Endodermal cell (in vitro differentiated cells): ENCODE data around the gene UBQLN3. TPM values are rescaled to one million over a fixed set of nuclear protein-coding genes. Genes with fewer than 3 reads are reported as not detected.

Experiments
- DNase-seq: peaks from one replicate; pipeline ENCODE4 v3.0.0-alpha.2; 2017
- H3K27ac ChIP-seq: 2 replicates; pipeline ENCODE4 v1.5.1; 2013; ENCODE audit warnings: mild to moderate bottlenecking, low read depth, low read length, moderate library complexity
- H3K27me3 ChIP-seq: 2 replicates; pipeline ENCODE4 v1.6.1; 2013; ENCODE audit warnings: mild to moderate bottlenecking, low read length, moderate library complexity; ENCODE audit not compliant: insufficient read depth, control insufficient read depth, poor library complexity, severe bottlenecking
- H3K36me3 ChIP-seq: 2 replicates; pipeline ENCODE4 v1.7.0; 2013; ENCODE audit warnings: mild to moderate bottlenecking, low read length, moderate library complexity; ENCODE audit not compliant: control insufficient read depth, insufficient read depth
- H3K4me1 ChIP-seq: one replicate; pipeline ENCODE4 v1.7.0; 2013; ENCODE audit warnings: low read length; ENCODE audit not compliant: control insufficient read depth, insufficient read depth
- H3K4me3 ChIP-seq: 2 replicates; pipeline ENCODE4 v1.5.1; 2013; ENCODE audit warnings: mild to moderate bottlenecking, low read length, moderate library complexity
- H3K9ac ChIP-seq: 2 replicates; pipeline ENCODE4 v1.6.1; 2013; ENCODE audit warnings: mild to moderate bottlenecking, low read length, moderate library complexity; ENCODE audit not compliant: poor library complexity, severe bottlenecking; ENCODE audit errors: extremely low read depth
- H3K9me3 ChIP-seq: 2 replicates; pipeline ENCODE4 v1.6.1; 2013; ENCODE audit warnings: mild to moderate bottlenecking, low read length, moderate library complexity; ENCODE audit not compliant: control insufficient read depth
- H3K27ac Mint-ChIP-seq: 2 replicates; pipeline ENCODE4 v1.8.0; 2020; ENCODE audit warnings: mixed read lengths
- H3K27me3 Mint-ChIP-seq: 2 replicates; pipeline ENCODE4 v1.8.0; 2021; ENCODE audit warnings: mild to moderate bottlenecking, mixed read lengths; ENCODE audit not compliant: insufficient read depth
- H3K36me3 Mint-ChIP-seq: 2 replicates; pipeline ENCODE4 v1.8.0; 2020; ENCODE audit warnings: low read depth, mixed read lengths
- H3K4me1 Mint-ChIP-seq: 2 replicates; pipeline ENCODE4 v1.8.0; 2020; ENCODE audit warnings: mixed read lengths
- H3K4me3 Mint-ChIP-seq: 2 replicates; pipeline ENCODE4 v1.8.0; 2020; ENCODE audit warnings: mild to moderate bottlenecking, moderate library complexity, mixed read lengths
- H3K9me3 Mint-ChIP-seq: 2 replicates; pipeline ENCODE4 v1.8.0; 2020; ENCODE audit warnings: mild to moderate bottlenecking, mixed read lengths
- WGBS, 2 experiments: methylation state at CpG; one replicate each; pipeline versions ENCODE4 v1.1.5 to v1.1.7; 2013; ENCODE audit warnings: missing lambda C conversion rate in 2 of 2, mixed read lengths in 1 of 2; ENCODE audit not compliant: insufficient coverage in 1 of 2, insufficient read length in 1 of 2; 5-methylcytosine and 5-hydroxymethylcytosine counted together
- total RNA-seq, 2 donors: library from RNA; stranded (reverse); fragmentation: NEBNext Ultra II Directional in 1 of 2; extraction: Animal tissue kit (Norgen Biotek cat#: 25700) in 1 of 2; gene quantifications; 2 replicates in 1 of 2; 3 replicates in 1 of 2; pipeline ENCODE4 v1.2.1, GENCODE V29; 2021
- TF ChIP-seq, protein P1 (sequence below): fragments of 200-600 bp; sonication (generic); conservative IDR thresholded peaks from 2 replicates; pipeline ENCODE4 v1.5.0; 2021; ENCODE audit warnings: antibody characterized with exemption, mild to moderate bottlenecking

UBQLN3 gene
- total RNA-seq, 2 donors from 2014 or later: 0.24 TPM; not detected in 1

DNA sequence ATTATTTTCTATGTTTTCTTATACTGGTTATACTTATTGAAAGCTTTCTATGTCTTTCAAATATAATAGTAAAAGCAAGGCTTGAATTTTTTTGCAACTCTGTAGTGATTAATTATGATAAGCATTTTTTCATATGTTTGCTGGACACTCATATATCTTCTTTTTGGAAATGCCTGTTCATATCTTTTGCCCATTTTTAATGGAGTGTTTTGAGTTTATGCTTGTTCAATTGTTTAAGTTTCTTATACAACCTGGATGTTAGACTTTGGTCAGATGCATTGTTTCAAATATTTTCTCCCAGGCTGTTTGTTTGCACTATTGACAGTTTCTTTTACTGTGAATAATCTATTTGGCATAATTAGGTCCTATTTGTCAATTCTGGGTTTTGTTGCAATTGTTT is 26.7 kb upstream of the UBQLN3 start:
- no peak overlapping the region for H3K27ac Mint-ChIP-seq
- H3K27me3 Mint-ChIP-seq: peaks cover 1% of the 10 kb centered on the region
- DNase-seq: no peak
- TF ChIP-seq, protein P1, sequence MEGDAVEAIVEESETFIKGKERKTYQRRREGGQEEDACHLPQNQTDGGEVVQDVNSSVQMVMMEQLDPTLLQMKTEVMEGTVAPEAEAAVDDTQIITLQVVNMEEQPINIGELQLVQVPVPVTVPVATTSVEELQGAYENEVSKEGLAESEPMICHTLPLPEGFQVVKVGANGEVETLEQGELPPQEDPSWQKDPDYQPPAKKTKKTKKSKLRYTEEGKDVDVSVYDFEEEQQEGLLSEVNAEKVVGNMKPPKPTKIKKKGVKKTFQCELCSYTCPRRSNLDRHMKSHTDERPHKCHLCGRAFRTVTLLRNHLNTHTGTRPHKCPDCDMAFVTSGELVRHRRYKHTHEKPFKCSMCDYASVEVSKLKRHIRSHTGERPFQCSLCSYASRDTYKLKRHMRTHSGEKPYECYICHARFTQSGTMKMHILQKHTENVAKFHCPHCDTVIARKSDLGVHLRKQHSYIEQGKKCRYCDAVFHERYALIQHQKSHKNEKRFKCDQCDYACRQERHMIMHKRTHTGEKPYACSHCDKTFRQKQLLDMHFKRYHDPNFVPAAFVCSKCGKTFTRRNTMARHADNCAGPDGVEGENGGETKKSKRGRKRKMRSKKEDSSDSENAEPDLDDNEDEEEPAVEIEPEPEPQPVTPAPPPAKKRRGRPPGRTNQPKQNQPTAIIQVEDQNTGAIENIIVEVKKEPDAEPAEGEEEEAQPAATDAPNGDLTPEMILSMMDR: no peak
- H3K4me3 ChIP-seq: no peak overlapping the region
- no peaks in the 10 kb centered on the region for H3K27me3 ChIP-seq
- peaks cover under 1% of the 10 kb centered on the region for H3K4me1 ChIP-seq
- no peak overlapping the region for H3K4me3 Mint-ChIP-seq
- H3K9me3 Mint-ChIP-seq: no peaks in the 10 kb centered on the region
- no peaks in the 10 kb centered on the region for H3K36me3 Mint-ChIP-seq
- H3K9ac ChIP-seq: no peak overlapping the region
- H3K9me3 ChIP-seq: no peaks in the 10 kb centered on the region
- H3K4me1 Mint-ChIP-seq: no peaks in the 10 kb centered on the region
- no peak overlapping the region for H3K27ac ChIP-seq
- no peaks in the 10 kb centered on the region for H3K36me3 ChIP-seq

DNA sequence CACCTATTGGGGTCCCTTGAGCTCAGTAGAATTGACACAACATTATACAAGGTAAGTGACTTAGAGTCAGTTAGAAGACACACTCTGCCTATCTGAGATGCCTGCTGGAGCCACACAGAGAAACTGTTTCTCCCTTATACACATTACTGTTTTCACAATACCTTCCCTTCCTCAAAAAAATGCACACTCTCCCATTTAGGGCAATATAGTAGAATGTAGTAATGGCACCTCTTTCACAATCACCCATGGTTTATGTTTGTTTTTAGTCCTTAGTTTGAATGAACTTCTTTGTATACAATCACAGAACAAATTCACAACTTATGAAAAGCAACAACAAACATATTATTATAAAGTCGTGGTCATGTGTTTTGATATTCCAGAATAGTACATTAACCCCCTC is 24.3 kb upstream of the UBQLN3 start:
- Mint-ChIP-seq H3K36me3 (no peaks in the 10 kb centered on the region), H3K9me3 (no peaks in the 10 kb centered on the region), H3K27me3 (peaks cover 1% of the 10 kb centered on the region), H3K27ac (no peak overlapping the region), H3K4me1 (peaks cover 6% of the 10 kb centered on the region), H3K4me3 (no peak overlapping the region)
- no peak overlapping the region for H3K9ac ChIP-seq
- no peaks in the 10 kb centered on the region for H3K9me3 ChIP-seq
- 85% methylated on average over 1 of the region's 1 CpG; no CpG with 5 or more reads in 1 of the 2 experiments for WGBS, 2 experiments
- no peak for DNase-seq
- peaks cover 3% of the 10 kb centered on the region for H3K4me1 ChIP-seq
- H3K4me3 ChIP-seq: no peak overlapping the region
- H3K36me3 ChIP-seq: no peaks in the 10 kb centered on the region
- no peaks in the 10 kb centered on the region for H3K27me3 ChIP-seq
- no peak overlapping the region for H3K27ac ChIP-seq
- TF ChIP-seq, protein P1: no peak

DNA sequence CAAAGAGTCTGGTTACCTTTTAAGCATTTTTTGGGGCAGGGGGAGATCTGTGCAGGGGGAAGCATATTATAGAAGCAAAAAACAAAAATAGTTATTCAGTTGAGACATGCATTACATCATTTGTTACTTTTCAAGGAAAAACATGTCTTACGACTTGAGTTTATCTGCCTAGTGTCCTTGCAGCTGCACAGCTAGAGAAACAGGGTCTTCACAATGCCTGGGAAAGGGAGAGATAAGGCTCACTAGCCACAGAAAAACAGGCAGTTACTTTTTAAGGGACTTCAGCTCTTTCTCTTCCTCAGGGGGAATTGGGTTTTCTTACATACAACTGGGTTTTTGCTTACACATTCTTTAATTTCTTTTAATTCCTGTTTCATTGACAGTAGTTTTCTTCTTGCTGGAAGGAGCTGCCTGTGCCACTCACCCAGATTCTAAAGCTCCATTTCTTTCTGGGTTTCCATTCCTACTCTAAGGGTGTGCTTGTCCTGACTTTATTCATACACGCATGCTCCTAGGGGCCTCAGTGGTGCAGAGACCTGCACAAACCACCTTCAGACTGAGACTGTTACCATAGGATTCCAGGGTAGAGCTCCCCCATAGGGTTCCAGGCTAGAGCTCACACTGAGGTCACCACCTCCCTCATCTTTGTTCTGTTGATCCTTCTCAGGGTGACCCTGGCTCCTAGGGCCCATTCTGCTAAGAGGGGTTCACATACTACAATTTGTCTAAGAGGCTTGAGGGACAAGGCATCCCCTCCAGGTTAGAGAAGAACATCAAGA is 21.5 kb upstream of the UBQLN3 start:
- Mint-ChIP-seq H3K27me3 (peaks cover 9% of the 10 kb centered on the region), H3K4me1 (peaks cover 6% of the 10 kb centered on the region), H3K9me3 (no peaks in the 10 kb centered on the region), H3K36me3 (no peaks in the 10 kb centered on the region), H3K27ac (no peak overlapping the region), H3K4me3 (no peak overlapping the region)
- TF ChIP-seq, protein P1: no peak
- DNase-seq: no peak
- H3K9ac ChIP-seq: no peak overlapping the region
- no peaks in the 10 kb centered on the region for H3K9me3 ChIP-seq
- H3K4me3 ChIP-seq: no peak overlapping the region
- H3K4me1 ChIP-seq: peaks cover 3% of the 10 kb centered on the region
- no peak overlapping the region for H3K27ac ChIP-seq
- no peaks in the 10 kb centered on the region for H3K27me3 ChIP-seq
- no peaks in the 10 kb centered on the region for H3K36me3 ChIP-seq
- 60 to 87% methylated on average over 1 to 2 of the region's 2 CpGs for WGBS, 2 experiments
